ENCODE data around the gene TOMM22.
A peak's percentile ranks its signal among the peaks of the same experiment; 100 is the strongest.

TOMM22 gene

GRCh38 chr22:38733329-38733723 is 51.6 kb downstream of the TOMM22 start:
- peaks cover 0 to 55% (median 42%) of the 10 kb centered on the region in 4 donors for H3K4me1 ChIP-seq
- no peak for DNase-seq
- H3K4me3 ChIP-seq = no peak overlapping the region
- H3K36me3 ChIP-seq = peaks cover 63 to 85% (median 75%) of the 10 kb centered on the region in 3 donors
- H3K27me3 ChIP-seq = no peaks in the 10 kb centered on the region
- intact Hi-C loops (cut with DNase I; ENCODE audit: low total_unique reads) = no loop called here
- H3K27ac ChIP-seq = peak overlapping the region; percentile 79 to 88
- no peaks in the 10 kb centered on the region for H3K9me3 ChIP-seq
- TF ChIP-seq, protein P1, sequence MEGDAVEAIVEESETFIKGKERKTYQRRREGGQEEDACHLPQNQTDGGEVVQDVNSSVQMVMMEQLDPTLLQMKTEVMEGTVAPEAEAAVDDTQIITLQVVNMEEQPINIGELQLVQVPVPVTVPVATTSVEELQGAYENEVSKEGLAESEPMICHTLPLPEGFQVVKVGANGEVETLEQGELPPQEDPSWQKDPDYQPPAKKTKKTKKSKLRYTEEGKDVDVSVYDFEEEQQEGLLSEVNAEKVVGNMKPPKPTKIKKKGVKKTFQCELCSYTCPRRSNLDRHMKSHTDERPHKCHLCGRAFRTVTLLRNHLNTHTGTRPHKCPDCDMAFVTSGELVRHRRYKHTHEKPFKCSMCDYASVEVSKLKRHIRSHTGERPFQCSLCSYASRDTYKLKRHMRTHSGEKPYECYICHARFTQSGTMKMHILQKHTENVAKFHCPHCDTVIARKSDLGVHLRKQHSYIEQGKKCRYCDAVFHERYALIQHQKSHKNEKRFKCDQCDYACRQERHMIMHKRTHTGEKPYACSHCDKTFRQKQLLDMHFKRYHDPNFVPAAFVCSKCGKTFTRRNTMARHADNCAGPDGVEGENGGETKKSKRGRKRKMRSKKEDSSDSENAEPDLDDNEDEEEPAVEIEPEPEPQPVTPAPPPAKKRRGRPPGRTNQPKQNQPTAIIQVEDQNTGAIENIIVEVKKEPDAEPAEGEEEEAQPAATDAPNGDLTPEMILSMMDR (IDR thresholded peaks at IDR 0.05) = peak; percentile 55 to 63

GRCh38 chr22:38733724-38734381 is 52.1 kb downstream of the TOMM22 start:
- Histone ChIP-seq H3K4me3 (no peak overlapping the region), H3K27ac (peak overlapping the region; percentile 79 to 88), H3K9me3 (no peaks in the 10 kb centered on the region), H3K36me3 (peaks cover 63 to 85% (median 75%) of the 10 kb centered on the region in 3 donors), H3K27me3 (no peaks in the 10 kb centered on the region), H3K4me1 (peaks cover 0 to 55% (median 42%) of the 10 kb centered on the region in 4 donors)
- TF ChIP-seq, protein P1 (IDR thresholded peaks at IDR 0.05) = no peak
- DNase-seq = peak; percentile 57 to 87
- intact Hi-C loops (cut with DNase I; ENCODE audit: low total_unique reads) = no loop called here

- intact Hi-C loops (cut with DNase I; ENCODE audit: low total_unique reads) = no loop called here
- Histone ChIP-seq H3K27ac (peak overlapping the region; percentile 79 to 88), H3K4me3 (no peak overlapping the region), H3K36me3 (peaks cover 63 to 85% (median 75%) of the 10 kb centered on the region in 3 donors), H3K27me3 (no peaks in the 10 kb centered on the region), H3K9me3 (no peaks in the 10 kb centered on the region), H3K4me1 (peaks cover 0 to 55% (median 42%) of the 10 kb centered on the region in 4 donors)
- no peak for DNase-seq
- TF ChIP-seq, protein P1 (IDR thresholded peaks at IDR 0.05) = no peak
Observed at GRCh38 chr22:38734421-38735100, 52.8 kb downstream of the TOMM22 start.

Measured in tibial artery (tissue), 4 donors.